Hematopoietic multipotent progenitor cell (in vitro differentiated cells): ENCODE results near the gene RNF41. TPM values are rescaled to one million over a fixed set of nuclear protein-coding genes. Genes with fewer than 3 reads are reported as not detected.
"Not testable (repeated sequence)": the region's sequence is repeated elsewhere in the genome, so short reads cannot be mapped to it uniquely, and the experiment has no call there.

Experiments
- DNase-seq, 3 donors: peaks; one replicate each; pipeline ENCODE4 v3.0.0-alpha.2; 2011 to 2015; ENCODE audit warnings: low read depth in 2 of 3, low spot score in 2 of 3
- total RNA-seq: library from RNA; depleted of rRNA; stranded (reverse); fragments of >200 nt; gene quantifications from one replicate; pipeline ENCODE4 v1.2.3, GENCODE V29; 2012

The RNF41 gene
- 205 TPM for total RNA-seq

DNA sequence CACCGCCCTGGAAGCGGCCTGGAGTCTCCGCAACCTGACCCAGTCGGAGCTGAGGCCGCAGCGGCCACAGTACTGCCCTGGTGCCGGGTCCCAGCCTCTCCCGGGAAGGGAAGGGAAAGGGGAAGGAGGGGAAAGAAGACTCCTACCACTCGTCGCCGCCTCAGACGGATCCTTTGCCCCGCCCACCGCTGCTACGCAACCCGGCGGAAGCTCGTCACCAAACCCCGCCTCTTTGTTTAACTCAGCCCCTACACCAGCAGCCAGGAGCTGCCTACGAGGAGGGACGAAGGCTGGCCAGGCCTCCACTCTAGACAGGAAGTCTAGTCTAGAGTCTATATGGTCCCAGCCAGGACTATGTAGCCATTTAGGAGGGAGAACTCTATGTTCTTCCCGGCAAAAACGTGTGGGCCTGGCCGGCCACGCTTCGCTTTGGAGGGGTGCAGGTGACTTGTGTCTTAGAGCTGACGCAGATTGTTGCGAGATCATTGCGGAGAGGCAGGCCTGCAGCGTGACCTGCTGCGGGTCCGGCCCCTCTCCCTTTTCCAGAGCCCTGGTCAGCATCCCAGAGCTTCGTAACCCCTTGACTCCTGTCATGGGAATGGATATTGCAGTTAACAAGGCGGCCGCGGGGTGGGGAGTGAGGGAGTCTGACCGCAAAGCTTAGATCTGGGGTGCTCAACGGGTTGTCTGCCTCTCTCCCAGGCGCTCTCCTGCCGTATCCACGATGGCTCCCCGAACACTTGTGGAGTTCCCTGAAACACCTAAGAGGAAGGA is at the start of gene RNF41:
Gene RNF41, minus strand, starts transcription at position 166 of the 774 bp plus-strand sequence. CDS start 7,875 bp downstream, outside the sequence.
- DNase-seq = peak; percentile 85 to 94 (median 92)

DNA sequence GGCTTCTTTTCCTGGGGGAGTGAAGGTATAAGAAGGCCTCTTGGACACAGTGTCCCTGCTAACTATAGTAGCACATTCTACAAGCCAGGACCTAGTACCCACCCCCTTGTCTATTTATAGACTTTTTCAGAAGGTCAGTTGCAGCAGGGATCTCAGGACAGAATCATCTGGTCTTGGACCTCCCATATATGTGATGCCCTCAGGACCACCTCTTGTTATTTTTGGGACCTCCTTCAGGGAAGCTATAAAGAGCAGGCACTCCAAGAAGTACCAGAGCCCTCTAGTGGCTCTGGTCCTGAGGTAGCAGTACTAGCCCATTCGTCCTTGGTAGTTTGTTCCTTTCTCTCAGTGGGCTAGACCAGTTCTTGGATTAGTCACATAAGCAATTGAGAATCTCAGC is 49.3 kb upstream of the RNF41 start:
- DNase-seq = peak in 1 of 3 donors; percentile 36

DNA sequence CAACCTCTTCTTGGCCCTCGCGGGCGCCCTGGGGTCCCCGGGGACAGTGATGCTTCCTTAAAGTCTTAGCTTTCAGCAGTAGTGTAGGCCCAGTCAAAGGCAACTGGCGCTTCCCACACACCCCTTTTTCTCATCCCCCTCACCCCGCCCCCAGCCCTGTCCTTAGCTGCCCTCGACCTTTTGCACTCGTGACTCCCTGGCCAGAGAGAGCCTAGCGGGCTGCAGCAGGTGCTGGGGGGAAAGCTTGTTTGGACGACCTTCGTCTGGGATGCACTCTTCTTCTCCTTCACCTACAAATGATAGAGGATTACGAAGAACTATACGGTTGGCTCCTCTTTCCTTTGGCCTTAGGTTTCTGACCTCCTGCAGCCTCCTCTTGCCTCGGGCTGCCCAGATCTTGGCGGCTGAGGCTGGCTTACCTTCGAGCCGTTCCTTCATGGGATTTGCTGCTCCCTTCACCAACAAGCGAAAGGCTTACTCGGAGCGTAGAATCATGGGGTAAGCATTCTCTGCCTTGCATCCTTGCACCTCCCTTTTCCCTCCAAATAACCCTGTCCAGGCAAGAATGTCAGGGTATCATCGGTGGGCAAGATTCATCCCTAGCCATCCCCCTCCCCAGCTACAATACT is 45.8 kb upstream of the RNF41 start:
- no peak for DNase-seq

DNA sequence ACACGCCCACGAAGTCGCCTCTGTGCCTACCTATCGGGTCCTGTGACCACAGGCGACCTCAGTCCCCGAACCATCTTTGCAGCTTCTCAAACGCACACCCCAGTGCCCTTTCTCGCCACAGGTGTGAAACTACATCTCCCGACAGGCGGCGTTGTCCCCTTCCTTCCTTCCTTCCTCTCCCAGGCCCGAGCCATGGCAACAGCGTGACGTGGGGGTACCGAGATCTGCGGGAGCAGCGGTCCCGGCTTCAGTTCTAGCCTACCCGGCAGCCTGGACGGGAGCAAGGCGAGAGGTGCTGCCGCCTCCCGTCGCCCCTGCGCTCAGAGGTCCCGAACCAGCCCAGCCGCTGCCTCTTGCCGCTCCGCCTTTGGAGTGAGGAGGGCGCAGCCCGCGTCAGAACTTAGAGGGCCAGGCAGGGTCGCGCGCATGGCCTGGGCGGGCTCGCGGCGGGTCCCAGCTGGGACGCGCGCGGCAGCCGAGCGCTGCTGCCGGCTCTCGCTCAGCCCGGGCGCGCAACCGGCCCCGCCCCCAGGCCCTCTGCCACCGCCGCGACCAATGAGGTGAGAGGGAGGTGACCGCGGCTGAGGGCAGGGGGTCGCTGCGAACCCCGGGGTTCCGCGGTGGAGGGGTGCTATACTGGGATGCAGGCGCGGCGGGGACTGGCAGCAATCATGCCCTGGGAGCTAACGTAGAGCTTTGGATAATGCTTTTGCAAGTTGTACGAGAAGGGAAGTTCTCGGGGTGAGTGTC is 45.1 kb upstream of the RNF41 start, which contains the start of gene COQ10A:
Gene COQ10A, plus strand, starts transcription at position 250 of the 750 bp plus-strand sequence. Its CDS starts 177 bp downstream, at position 427.
- peak; percentile 82 to 93 (median 89) for DNase-seq

DNA sequence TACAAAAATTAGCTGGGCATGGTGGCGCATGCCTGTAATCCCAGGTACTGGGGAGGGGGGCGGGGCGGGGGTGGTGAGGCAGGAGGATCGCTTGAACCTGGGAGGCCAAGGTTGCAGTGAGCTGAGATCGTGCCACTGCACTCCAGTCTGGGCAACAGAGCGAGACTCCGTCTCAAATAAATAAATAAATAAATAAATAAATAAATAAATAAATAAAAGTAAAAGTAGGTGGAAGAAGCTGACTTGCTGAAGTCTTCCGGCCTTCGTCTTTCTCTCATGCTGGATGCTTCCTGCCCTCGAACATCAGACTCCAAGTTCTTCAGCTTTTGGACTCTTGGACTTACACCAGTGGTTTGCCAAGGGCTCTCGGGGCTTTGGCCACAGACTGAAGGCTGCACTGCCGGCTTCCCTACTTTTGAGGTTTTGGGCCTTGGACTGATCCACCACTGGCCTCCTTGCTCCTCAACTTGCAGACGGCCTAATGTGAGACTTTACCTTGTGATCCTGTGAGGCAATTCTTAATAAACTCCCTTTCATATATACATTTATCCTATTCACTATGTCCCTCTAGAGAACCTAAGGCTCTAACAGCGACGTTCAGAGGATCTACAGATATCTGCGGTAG is 44.5 kb upstream of the RNF41 start:
- DNase-seq = not testable (repeated sequence)

DNA sequence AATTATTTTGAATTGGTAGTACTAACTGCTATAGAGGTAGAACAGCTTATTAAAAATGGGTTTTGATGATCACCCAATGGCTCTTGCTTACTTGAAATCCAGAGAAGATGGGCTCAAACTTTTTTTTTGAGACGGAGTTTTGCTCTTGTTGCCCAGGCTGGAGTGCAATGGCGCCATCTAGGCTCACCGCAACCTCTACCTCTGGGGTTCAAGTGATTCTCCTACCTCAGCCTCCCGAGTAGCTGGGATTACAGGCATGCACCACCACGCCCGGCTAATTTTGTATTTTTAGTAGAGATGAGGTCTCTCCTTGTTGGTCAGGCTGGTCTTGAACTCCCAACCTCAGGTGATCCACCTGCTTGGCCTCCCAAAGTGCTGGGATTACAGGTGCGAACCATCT is 41.2 kb upstream of the RNF41 start:
- not testable (repeated sequence) for DNase-seq

DNA sequence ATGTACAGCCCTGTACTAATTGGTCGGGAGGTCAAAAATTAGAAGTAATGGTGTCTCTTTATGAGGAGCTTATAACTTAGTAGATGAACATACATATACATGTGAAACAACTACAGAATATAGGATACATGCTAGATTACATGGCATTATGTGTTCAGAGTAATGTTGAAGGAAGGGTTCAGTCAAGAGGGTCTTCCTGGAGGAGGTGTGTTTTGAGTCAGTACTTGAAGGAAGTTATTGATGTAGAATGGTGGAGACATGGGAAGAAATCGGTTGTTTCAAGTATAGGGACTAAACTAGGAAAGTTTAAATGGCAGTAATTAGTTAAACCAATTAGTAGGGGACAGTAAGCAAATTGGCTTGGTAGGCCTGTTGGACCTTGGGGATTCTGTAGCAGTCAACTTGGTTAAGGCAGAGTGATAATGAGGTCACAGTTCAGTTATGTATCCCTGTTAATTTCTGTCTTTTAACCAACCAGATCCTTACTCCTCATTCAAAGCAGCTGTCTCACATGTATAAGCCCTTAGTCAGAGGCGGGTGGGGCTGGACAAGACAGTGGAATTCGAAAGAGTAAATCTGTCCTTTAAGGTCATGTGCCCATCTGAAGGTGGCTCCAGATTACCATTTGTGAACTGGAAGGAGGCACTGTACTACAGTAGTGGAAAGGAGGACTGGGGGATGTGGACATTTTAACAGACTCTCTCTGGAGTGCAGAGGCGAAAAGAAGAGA is 39.9 kb upstream of the RNF41 start:
- no peak for DNase-seq

DNA sequence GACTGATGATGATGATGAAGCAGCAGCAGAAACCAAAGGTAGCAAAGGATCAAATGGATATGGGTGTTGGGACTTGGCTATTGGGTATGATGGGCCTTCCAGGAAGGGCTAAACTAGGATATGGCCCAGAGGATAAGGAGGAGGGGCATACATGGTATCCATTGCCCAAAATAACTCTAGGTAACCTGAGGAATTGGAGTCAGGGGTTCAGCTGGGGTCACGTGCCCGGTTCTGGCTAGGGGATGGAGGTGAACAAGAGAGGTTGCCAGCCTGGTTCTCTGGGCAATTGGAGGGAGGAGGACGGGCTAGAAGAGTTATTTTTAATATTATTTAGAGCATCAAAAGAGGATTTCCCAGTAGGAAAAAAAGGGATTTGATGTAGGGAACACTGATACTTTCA is 39.2 kb upstream of the RNF41 start:
- no peak for DNase-seq

DNA sequence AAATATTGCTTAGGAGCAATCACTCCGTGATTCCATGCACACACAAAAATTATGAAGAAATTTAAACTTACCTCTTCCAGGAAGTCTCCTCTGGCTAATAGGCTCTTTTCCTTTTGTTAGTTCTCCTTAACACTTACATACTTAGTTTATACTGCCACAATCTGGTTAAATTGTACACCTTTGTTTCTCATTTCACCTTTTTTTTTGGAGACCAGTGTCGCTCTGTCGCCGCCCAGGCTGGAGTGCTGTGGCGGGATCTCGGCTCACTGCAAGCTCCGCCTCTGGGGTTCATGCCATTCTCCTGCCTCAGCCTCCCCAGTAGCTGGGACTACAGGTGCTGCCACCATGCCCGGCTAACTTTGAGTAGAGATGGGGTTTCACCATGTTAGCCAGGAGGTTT is 38.7 kb upstream of the RNF41 start:
- no peak for DNase-seq

DNA sequence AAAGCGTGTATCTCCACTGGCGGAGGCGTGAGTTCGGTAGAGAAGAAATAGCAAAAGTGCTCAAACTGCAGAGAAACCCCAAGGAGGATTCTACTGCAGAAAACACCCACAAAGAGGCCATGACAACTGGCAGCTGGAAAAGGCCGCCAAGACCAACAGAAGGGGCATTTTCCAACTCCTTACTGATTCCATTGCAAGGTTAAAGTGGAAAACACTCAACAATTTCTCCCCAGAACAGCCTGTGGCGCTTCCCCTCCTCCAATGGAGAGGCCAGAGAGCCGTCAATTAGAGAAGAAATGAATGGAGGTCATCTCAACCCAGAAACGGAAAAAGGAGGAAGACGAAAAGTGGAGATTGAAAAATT is 37.1 kb upstream of the RNF41 start:
- DNase-seq = no peak

DNA sequence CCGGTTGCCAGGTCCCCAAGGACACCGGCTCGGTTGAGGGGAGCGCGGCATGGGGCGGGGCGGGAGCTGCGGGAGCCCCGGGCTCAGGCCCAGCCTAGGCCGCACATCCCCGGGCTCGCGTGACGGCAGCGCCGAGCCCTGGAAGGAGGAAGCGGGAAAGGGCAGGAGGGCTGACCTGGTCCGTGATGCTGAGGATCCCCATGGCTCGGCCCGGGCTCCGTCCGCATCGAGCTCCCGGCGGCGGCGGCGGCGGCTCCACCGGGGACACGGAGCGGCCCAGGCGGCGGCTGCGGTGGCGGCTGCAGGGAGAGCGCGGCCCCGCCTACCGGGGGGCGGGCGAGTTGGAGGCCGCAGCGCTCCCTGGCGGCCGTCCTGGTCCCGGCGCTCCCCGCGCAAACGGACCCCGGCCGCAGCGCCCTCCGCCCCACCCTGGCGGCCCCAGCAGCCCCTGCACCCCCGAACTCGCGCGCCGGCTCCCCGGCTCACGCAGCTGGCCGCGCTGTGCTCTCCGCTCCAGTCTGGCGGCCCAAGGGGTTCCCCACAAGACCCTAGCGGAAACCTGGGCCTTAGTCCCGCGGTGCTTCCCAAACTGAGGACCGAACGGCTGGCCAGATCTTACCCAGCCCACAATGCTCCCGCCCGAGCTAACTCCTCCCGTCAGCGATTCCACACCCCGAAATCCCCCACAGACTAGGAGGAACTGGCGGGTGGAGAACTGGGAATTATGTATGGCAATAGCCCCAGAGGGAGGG is 36.5 kb upstream of the RNF41 start, which contains the start of gene ANKRD52:
Gene ANKRD52, minus strand, starts transcription at position 317 of the 752 bp plus-strand sequence. Its CDS starts 115 bp downstream, at position 202.
- peak; percentile 73 to 85 (median 85) for DNase-seq

DNA sequence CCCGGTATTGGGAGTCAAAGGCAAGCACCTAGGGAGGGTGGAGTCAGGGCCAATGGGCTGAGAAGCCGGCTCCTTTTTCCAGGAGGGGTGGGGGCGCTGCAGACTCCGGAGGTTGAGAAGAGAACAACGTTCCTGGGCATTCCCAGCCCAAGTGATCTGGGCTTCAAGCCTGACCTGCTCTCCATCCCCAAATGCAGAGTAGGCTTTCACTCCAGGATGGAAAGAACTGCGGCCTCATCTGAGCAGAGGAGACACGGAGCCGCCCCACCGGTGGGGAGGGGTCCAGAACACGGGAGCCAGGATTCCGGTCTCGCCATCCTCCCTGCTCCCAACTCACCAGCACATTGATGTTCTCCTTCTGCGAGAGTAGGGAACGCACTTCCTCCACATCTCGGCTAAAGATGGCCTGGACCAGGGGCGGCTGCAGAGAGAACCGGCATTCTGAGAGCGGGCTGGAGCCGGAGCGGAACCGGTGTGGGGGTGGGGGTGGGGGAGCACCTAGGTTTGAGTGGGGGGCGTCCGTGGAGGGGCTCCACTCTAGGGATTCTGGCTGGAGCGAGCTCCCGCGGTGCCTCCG is 35.9 kb upstream of the RNF41 start:
- DNase-seq = peak in 1 of 3 donors; percentile 17

DNA sequence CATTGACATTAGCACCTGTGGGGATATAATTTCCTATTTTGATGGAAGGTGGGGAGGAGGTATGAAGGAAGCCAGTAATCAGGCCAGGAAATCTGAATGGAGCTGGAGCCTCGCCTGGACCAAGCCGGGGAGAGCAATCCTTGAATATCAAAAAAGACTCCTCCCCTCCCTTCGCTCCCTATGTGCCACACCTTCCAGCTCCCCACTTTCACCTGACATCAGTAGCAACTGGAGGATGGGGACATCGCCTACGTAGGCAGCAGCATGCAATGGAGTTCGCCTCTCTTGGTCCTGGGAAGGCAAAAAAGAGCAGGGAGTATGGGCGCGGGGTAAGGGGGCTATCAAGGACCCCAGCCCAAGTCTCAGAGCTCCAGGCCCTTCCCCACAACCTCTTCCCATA is 35.3 kb upstream of the RNF41 start:
- DNase-seq = no peak

DNA sequence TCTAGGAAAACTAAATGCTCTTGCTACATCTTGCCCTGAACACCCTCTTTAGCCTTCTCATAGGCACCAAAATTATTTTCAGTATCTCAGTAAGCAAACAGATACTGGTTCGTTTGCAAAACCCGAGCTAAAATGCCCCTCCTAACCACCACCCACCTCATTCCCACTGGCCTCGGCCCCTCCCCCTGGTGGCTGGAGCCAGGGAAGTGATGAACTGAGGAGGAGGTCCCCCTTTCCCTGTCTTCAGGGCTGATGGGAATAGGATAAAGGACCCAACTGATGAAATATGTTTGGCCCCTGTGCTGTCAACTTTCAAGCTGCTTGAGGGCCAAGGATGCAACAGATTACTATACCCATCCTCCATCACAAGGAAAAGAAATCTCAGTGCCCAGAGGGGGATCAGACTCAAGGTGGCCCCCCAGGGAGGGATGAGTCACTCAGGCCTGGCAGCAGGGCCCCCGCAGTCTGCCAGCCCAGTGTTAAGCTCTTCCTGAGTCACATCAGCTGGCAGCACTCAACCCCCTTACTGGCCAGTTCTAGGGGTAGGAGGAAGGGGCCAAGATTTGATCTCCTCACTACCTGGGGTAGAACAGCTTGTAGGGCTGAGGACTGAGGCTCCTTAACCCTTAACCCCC is 34.7 kb upstream of the RNF41 start:
- DNase-seq = no peak

DNA sequence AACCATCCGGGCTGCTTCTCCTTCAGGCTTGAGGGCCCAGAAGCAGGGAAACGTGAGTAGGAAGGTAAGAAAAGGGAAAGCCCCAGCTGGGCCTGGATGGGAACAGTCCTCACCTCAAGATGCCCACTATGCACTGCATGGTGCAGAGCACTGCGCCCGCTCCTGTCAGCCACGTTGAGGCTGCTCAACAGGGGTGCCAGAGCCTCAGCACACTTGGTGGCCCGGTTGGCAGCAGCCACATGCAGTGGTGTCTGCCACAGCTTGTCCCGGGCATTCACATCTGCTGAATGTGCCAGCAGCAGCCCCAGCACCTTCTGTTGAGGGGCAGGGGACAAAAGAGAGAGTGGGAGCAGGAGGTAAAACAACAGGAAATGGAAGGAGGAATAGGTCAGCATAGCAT is 33.9 kb upstream of the RNF41 start:
- DNase-seq = no peak

DNA sequence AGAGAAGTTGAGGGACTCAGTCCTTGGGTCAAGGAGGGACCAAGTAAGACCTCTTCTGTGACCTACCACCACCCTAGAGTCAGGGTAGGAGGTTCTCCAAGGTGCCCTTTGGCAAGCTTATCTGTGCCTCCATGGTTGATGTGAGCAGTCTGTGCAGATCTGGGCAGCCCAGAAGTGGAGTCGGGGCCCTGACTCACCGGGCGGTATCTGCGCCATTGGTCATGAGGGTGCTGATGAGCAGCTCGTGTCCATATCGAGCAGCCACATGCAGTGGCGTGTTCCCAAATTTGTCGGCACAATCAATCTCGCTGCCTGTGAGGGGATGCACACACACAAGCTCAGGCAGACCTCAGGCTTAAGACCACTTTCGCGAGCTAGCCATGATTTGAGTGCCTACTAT is 31.4 kb upstream of the RNF41 start:
- no peak for DNase-seq

DNA sequence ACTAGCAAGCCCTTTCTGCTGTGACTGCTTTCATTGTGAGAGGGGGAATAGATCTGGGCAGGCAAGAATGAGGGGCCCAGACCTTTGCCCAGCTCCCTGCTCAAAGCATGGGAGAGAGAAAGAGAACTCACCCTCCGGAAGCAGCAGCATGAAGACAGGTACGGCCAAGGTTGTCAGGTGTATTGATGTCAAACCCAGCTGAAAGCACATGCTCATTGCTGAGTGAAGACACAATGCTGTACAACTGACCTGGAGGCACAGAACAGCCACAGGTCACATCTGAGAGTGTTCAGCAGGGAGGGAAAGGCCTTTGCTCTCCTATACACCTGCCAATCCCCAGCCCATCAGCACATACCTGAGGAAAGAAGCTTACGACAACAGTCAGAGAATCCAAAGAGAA is 30.9 kb upstream of the RNF41 start:
- DNase-seq = no peak

DNA sequence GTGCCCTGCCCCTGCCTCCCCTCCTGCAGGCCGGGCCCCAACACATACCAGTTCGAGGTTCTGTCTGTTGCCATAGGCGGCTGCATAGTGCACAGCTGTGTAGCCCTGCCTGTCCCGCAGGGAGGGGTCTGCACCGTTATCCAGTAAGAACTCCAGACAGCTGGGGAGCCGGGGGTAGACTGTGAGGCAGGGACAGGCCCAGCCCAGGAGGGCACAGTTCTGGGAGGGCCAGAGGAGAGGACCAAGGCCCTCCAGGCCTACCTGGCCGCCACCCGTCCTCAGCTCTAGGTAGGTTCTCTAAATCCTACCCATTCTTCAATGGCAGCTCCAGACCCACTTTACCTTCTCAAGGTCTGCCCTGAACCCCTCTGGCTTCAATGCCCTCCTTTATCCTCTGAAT is 27.0 kb upstream of the RNF41 start:
- no peak for DNase-seq

DNA sequence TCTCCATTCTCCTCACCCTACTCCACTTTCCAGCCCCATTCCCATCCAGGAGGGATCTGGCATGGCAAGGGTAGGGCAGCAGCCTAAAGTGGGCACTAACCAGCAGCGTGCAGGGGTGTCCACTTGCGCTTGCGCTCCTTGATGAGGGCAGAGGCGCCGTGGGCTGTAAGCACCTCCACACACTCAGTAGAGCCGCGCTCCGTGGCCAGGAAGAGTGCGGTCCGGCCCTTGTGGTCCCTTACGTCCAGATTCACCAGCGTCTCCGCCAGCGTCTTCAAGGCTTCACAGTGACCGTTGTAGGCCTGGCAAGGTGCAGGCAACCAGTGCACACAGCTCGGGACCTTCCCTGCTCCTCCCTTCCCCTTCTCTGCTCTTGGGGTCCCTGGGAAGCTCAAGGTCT is 26.2 kb upstream of the RNF41 start:
- no peak for DNase-seq
